ENCODE data around the gene ACTRT2.

Gene ACTRT2

GRCh38 chr1:3014050-3014440 lies 7.2 kb upstream of the ACTRT2 start:
- Mint-ChIP-seq H3K27me3 (peaks cover 15 to 49% of the 10 kb centered on the region in 2 donors), H3K4me1 (ENCODE audit: low read depth in 2 of 2) (peaks cover 0 to 4% of the 10 kb centered on the region in 2 donors)

DNA sequence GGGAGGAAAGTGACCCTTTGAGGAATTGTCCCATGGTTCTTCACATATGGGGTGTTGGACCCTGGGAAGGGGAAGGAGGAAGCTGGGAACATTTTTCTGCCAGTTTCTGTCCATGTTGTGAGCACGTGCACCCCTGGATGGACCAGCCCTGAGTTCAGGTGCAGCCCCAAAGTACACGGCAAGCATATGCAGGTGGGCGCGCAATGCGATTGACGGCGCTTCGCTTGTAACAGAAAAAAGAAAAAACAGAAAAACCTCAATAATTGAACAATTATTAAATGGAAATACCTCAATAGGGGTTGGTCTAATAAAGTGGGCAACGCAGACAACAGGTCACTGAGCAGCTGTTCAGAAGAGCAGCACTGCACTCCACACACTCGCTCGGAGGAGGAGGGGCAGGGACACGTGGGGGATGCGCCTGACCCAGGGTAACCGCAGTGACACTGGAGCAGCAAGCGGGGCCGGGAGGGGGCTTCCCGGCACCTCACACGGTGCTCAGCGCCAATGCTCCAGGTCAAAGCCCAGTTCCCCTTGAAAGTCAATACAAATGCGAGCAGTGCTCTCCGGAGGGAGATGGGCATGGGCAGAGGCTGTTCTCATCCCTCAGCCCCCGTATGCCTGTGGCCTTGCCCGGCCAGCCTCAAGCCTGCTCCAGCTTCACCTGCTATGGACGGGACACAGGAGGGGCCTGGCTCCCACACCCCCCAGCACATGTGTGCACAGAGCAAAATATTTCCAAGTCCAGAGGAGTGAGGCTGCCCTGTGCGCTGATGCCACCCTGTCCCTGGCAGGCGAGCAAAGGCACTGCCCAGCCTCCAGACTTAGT lies 6.6 kb upstream of the ACTRT2 start:
- H3K4me1 Mint-ChIP-seq (ENCODE audit: low read depth in 2 of 2): peaks cover 0 to 4% of the 10 kb centered on the region in 2 donors
- no peaks in the 10 kb centered on the region for H3K36me3 Mint-ChIP-seq (ENCODE audit: insufficient read depth)
- H3K27me3 Mint-ChIP-seq: peaks cover 15 to 43% of the 10 kb centered on the region in 2 donors
- no peaks in the 10 kb centered on the region for H3K9me3 Mint-ChIP-seq
- no peak overlapping the region for H3K4me3 Mint-ChIP-seq
- ATAC-seq (replicated peaks) (no peak), DNase-seq (no peak)
- H3K27ac Mint-ChIP-seq: no peak overlapping the region

More at GRCh38 chr1:3014050-3014440, 7.2 kb upstream of the ACTRT2 start:
- ATAC-seq (replicated peaks) (no peak), DNase-seq (no peak)
- Mint-ChIP-seq H3K9me3 (no peaks in the 10 kb centered on the region), H3K36me3 (ENCODE audit: insufficient read depth) (no peaks in the 10 kb centered on the region), H3K27ac (no peak overlapping the region), H3K4me3 (no peak overlapping the region)

- Mint-ChIP-seq H3K27ac (no peak overlapping the region), H3K9me3 (no peaks in the 10 kb centered on the region), H3K4me1 (ENCODE audit: low read depth in 2 of 2) (peaks cover 0 to 4% of the 10 kb centered on the region in 2 donors), H3K27me3 (peaks cover 15 to 40% of the 10 kb centered on the region in 2 donors), H3K36me3 (ENCODE audit: insufficient read depth) (no peaks in the 10 kb centered on the region), H3K4me3 (no peak overlapping the region)
- DNase-seq (no peak), ATAC-seq (replicated peaks) (no peak)
These were observed 6.0 kb upstream of the ACTRT2 start for GRCh38 chr1:3015269-3015635.

GRCh38 chr1:3015744-3016143 lies 5.5 kb upstream of the ACTRT2 start:
- Mint-ChIP-seq H3K36me3 (ENCODE audit: insufficient read depth) (no peaks in the 10 kb centered on the region), H3K4me3 (no peak overlapping the region), H3K4me1 (ENCODE audit: low read depth in 2 of 2) (peaks cover 0 to 4% of the 10 kb centered on the region in 2 donors), H3K27ac (no peak overlapping the region), H3K27me3 (peaks cover 15 to 40% of the 10 kb centered on the region in 2 donors), H3K9me3 (no peaks in the 10 kb centered on the region)
- no peak for ATAC-seq (replicated peaks)
- DNase-seq: no peak

DNA sequence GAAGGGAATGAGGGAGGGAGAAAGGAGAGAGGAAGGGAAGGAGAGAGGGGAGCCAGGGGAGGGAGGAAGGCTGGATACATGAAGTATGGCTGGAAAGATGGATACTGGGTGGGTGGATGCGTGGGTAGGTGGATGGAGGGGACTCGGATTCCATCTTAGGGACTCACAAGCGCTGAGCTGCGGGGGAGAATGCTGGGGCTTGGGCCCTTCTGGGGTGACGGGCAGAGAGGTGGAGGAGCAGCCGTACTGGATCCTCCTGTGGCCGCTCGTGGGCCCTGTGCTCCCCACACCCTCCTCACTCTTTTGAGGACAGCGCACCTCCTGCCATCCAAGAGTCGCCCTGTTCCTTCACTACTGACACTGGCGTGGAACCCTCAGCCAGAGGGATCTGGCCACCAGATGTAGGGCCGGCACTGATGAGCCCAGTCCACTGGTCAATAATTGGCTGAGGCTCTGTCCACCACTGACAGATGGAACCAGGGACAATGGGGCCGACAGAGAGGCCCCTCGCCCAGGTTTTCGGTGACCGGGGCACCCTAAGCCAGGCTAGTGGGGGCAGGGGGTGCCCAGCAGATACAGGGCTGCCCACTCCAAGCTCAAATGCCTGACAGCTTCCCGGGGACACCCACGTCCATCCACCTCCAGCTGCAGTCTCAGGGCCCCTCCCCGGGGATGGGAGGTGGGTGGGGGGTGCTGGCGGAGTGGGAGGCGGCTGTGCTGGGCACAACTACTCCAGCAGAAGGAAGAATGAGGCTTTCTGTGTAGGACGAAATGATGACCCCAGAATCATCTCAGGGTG lies 4.4 kb upstream of the ACTRT2 start:
- H3K4me3 Mint-ChIP-seq: no peak overlapping the region
- no peak overlapping the region for H3K27ac Mint-ChIP-seq
- DNase-seq: no peak
- no peaks in the 10 kb centered on the region for H3K9me3 Mint-ChIP-seq
- H3K36me3 Mint-ChIP-seq (ENCODE audit: insufficient read depth): no peaks in the 10 kb centered on the region
- no peak for ATAC-seq (replicated peaks)
- H3K4me1 Mint-ChIP-seq (ENCODE audit: low read depth in 2 of 2): peaks cover 0 to 4% of the 10 kb centered on the region in 2 donors
- peaks cover 15 to 31% of the 10 kb centered on the region in 2 donors for H3K27me3 Mint-ChIP-seq

DNA sequence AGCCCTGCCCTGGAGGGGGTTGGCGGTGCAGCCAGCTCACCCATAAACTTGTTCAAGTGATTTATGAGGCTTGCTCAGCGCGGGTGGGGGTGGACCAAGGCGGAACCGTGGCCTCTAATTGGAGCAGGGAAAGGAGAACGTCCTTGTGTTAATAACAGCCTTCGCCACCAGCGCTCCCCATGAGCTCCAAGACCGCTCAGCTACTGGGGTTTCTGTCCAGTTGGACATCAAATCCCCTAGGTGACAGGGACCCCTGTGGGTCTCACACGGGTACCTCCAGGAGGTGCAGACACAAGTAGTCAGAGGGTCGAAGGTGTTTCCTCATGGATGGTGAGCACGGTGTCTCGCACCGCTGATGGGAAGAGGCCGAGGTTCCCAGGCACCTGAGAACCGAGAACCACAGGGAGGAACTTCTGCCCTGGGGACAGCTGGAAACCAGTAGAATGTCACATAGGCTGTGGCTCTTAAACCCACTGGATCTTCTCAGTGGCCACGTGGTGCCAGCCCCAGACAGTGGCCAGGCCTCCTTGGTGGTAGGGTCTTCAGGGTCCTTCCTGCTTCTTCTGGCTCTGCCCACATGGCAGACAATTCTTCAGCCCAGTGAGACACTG lies 3.7 kb upstream of the ACTRT2 start:
- no peak for DNase-seq
- Mint-ChIP-seq H3K27me3 (peaks cover 15 to 31% of the 10 kb centered on the region in 2 donors), H3K4me1 (ENCODE audit: low read depth in 2 of 2) (peaks cover 0 to 4% of the 10 kb centered on the region in 2 donors), H3K4me3 (no peak overlapping the region), H3K36me3 (ENCODE audit: insufficient read depth) (no peaks in the 10 kb centered on the region), H3K27ac (no peak overlapping the region), H3K9me3 (no peaks in the 10 kb centered on the region)
- ATAC-seq (replicated peaks): no peak

DNA sequence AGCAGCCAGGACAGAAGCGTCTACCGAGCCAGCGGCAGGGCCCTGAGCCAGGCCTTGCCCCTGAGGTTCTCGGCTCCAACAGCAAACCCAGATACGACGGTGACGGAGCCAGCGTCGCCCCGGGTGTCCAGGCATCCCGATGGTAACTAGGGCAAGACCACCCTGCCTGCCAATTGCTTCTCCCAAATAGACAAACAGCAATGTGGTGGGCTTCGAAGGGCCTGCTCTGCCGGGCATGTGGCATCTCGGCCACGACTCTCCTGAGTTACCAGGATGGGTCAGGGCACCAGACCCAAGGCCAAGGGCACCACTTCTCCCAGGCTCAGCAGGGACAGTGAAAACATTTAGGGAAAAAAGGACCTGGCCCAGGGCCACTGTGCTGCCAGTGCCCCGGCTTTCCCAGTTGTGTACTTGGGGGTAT lies 3.2 kb upstream of the ACTRT2 start:
- no peak for ATAC-seq (replicated peaks)
- Mint-ChIP-seq H3K36me3 (ENCODE audit: insufficient read depth) (no peaks in the 10 kb centered on the region), H3K4me1 (ENCODE audit: low read depth in 2 of 2) (peaks cover 0 to 3% of the 10 kb centered on the region in 2 donors), H3K27me3 (peaks cover 13 to 27% of the 10 kb centered on the region in 2 donors), H3K4me3 (no peak overlapping the region), H3K9me3 (no peaks in the 10 kb centered on the region), H3K27ac (no peak overlapping the region)
- no peak for DNase-seq

GRCh38 chr1:3018576-3018975 lies 2.7 kb upstream of the ACTRT2 start:
- Mint-ChIP-seq H3K9me3 (no peaks in the 10 kb centered on the region), H3K36me3 (ENCODE audit: insufficient read depth) (no peaks in the 10 kb centered on the region), H3K27ac (no peak overlapping the region), H3K4me3 (no peak overlapping the region), H3K27me3 (peaks cover 8 to 22% of the 10 kb centered on the region in 2 donors), H3K4me1 (ENCODE audit: low read depth in 2 of 2) (no peaks in the 10 kb centered on the region)
- no peak for DNase-seq
- ATAC-seq (replicated peaks): no peak

DNA sequence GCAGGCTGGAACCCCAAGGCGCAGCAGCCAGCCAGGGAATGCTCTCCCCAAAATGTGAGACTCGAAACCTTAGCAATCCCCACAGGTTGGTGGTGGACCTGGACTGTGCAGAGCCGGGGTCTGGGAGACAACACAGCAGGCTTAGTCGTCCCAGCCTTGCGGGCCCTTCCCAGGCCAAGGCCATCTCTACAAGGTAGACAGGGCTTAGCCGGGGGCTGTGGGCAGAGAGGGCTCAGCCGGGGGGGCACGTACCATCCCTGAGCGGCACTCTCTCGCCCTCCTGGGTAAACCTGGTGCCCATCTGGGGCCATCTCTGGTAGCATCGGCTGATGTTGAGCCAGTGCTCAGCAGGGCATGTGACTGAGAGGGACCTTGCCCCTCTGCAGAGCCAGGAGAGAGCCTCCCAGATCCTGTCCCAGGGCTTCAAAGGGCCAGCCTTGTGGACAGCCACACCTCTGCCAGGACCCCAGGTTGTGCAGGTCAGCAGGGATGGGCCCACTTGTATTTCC lies 2.2 kb upstream of the ACTRT2 start:
- H3K36me3 Mint-ChIP-seq (ENCODE audit: insufficient read depth): no peaks in the 10 kb centered on the region
- ATAC-seq (replicated peaks) (no peak), DNase-seq (no peak)
- H3K9me3 Mint-ChIP-seq: no peaks in the 10 kb centered on the region
- H3K4me3 Mint-ChIP-seq: no peak overlapping the region
- no peaks in the 10 kb centered on the region for H3K4me1 Mint-ChIP-seq (ENCODE audit: low read depth in 2 of 2)
- no peak overlapping the region for H3K27ac Mint-ChIP-seq
- H3K27me3 Mint-ChIP-seq: peaks cover 3 to 17% of the 10 kb centered on the region in 2 donors

- H3K4me1 Mint-ChIP-seq (ENCODE audit: low read depth in 2 of 2): no peaks in the 10 kb centered on the region
- ATAC-seq (replicated peaks): no peak
- H3K27me3 Mint-ChIP-seq: peaks cover 0 to 12% of the 10 kb centered on the region in 2 donors
- no peaks in the 10 kb centered on the region for H3K9me3 Mint-ChIP-seq
- no peak overlapping the region for H3K4me3 Mint-ChIP-seq
- H3K36me3 Mint-ChIP-seq (ENCODE audit: insufficient read depth): no peaks in the 10 kb centered on the region
- no peak for DNase-seq
- no peak overlapping the region for H3K27ac Mint-ChIP-seq
These were observed 1.7 kb upstream of the ACTRT2 start for GRCh38 chr1:3019516-3020051.

DNA sequence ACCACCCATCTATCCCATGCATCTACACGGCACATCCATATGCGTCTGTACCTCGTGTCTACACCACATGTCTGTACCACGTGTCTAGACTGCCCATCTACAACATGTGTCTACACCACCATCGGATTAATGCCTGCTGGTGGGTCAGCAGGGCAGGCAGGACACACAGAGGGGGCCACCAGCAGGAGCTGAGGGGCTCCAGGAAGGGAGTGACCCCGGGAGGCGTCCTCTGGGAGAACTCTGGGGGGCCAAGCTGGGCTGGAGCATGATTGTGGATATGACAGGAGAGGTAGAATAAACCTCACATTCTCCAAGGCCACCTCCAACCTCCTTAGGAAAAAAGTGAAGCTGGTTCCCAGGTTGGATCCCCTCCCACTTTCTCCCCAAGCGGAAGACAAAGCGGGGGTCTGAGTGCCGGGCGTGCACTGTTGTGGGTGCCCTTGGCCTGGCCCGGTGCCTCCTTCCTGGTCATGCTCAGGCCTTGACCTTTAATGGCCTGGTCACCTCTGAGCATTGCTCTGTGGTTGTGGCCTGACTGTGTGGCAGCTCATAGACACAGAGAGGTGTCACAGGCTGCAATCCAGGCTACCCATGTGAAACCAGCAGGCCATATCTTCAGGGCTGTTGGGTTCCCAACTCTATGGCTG lies 881 bp upstream of the ACTRT2 start:
- peaks cover 0 to 4% of the 10 kb centered on the region in 2 donors for H3K27me3 Mint-ChIP-seq
- H3K4me1 Mint-ChIP-seq (ENCODE audit: low read depth in 2 of 2): no peaks in the 10 kb centered on the region
- no peaks in the 10 kb centered on the region for H3K36me3 Mint-ChIP-seq (ENCODE audit: insufficient read depth)
- no peak overlapping the region for H3K27ac Mint-ChIP-seq
- ATAC-seq (replicated peaks) (no peak), DNase-seq (no peak)
- H3K4me3 Mint-ChIP-seq: no peak overlapping the region
- H3K9me3 Mint-ChIP-seq: no peaks in the 10 kb centered on the region

GRCh38 chr1:3021801-3022401 lies 634 bp downstream of the ACTRT2 start:
- Mint-ChIP-seq H3K36me3 (ENCODE audit: insufficient read depth) (no peaks in the 10 kb centered on the region), H3K4me1 (ENCODE audit: low read depth in 2 of 2) (no peaks in the 10 kb centered on the region), H3K27me3 (no peaks in the 10 kb centered on the region), H3K4me3 (no peak overlapping the region), H3K9me3 (no peaks in the 10 kb centered on the region), H3K27ac (no peak overlapping the region)
- no peak for DNase-seq
- ATAC-seq (replicated peaks): no peak

All from effector memory CD8-positive, alpha-beta T cell (primary cell).